SK-N-SH (cell line): ENCODE data around the gene PELI3. TPM values are rescaled to one million over a fixed set of nuclear protein-coding genes. Genes with fewer than 3 reads are reported as not detected.

Experiments
- CTCF ChIA-PET: fragments of 300-600, 350-600 bp; formaldehyde crosslinking; extraction: SDS; loops from one replicate; lab custom pipeline; 2021; lab: Yijun Ruan, JAX
- POLR2A ChIA-PET: fragments of 350-600 bp; sonication (Branson Sonifier 250); formaldehyde crosslinking; extraction: SDS; loops from one replicate; lab custom pipeline; 2020; ENCODE audit warnings: antibody characterized with exemption, inconsistent platforms; lab: Yijun Ruan, JAX
- DNase-seq: peaks from one replicate; pipeline ENCODE4 v3.0.0; 2012
- H2AFZ ChIP-seq: fragments of 200-600 bp; sonication (generic); 2 replicates; pipeline ENCODE4 v1.8.1; 2016; ENCODE audit warnings: antibody characterized with exemption, mild to moderate bottlenecking, low read depth
- H3F3A ChIP-seq: fragments of 200-600 bp; sonication (generic); replicated peaks from 2 replicates; pipeline ENCODE3; 2016; ENCODE audit warnings: antibody characterized with exemption, mild to moderate bottlenecking; ENCODE audit not compliant: insufficient read depth
- H3K27ac ChIP-seq, 2 experiments: fragments of 200-500 bp in 1 of 2; fragments of 200-600 bp in 1 of 2; sonication (Bioruptor generic) in 1 of 2; sonication (generic), shearing (Covaris generic) in 1 of 2; 2 replicates each; pipeline versions ENCODE4 v1.5.1 to v1.6.1; 2014 to 2016; ENCODE audit warnings: low read depth in 2 of 2, inconsistent platforms in 1 of 2, low read length in 1 of 2, mild to moderate bottlenecking in 1 of 2, mixed read lengths in 1 of 2
- H3K27me3 ChIP-seq: fragments of 200-600 bp; sonication (generic), shearing (Covaris generic); 2 replicates; pipeline ENCODE4 v1.6.1; 2016; ENCODE audit warnings: mixed run types; ENCODE audit not compliant: insufficient read depth
- H3K36me3 ChIP-seq, 2 experiments: fragments of 200-500 bp in 1 of 2; fragments of 200-600 bp in 1 of 2; sonication (Bioruptor generic) in 1 of 2; sonication (generic) in 1 of 2; replicated peaks in 1 of 2; 2 replicates each; pipeline versions ENCODE3 to v1.5.1; 2014 to 2016; ENCODE audit warnings: low read length in 1 of 2, mild to moderate bottlenecking in 1 of 2; ENCODE audit not compliant: insufficient read depth in 2 of 2, control insufficient read depth in 1 of 2
- H3K4me1 ChIP-seq, 2 experiments: fragments of 200-500 bp in 1 of 2; fragments of 200-600 bp in 1 of 2; sonication (Bioruptor generic) in 1 of 2; sonication (generic), shearing (Covaris generic) in 1 of 2; 2 replicates each; pipeline versions ENCODE4 v1.5.1 to v1.6.1; 2014 to 2016; ENCODE audit warnings: low read depth in 1 of 2, low read length in 1 of 2, mixed run types in 1 of 2; ENCODE audit not compliant: insufficient read depth in 2 of 2, control insufficient read depth in 1 of 2
- H3K4me2 ChIP-seq: fragments of 200-600 bp; sonication (generic), shearing (Covaris generic); 2 replicates; pipeline ENCODE4 v1.6.1; 2017; ENCODE audit warnings: mixed run types
- H3K4me3 ChIP-seq, 2 experiments: fragments of 200-500 bp in 1 of 2; fragments of 200-600 bp in 1 of 2; sonication (Bioruptor generic) in 1 of 2; sonication (generic), shearing (Covaris generic) in 1 of 2; 2 replicates each; pipeline versions ENCODE4 v1.5.1 to v1.8.1; 2014 to 2016; ENCODE audit warnings: low read depth in 2 of 2, inconsistent platforms in 1 of 2, low read length in 1 of 2, mild to moderate bottlenecking in 1 of 2, mixed read lengths in 1 of 2, moderate library complexity in 1 of 2
- H3K79me2 ChIP-seq: fragments of 200-600 bp; sonication (generic); 2 replicates; pipeline ENCODE4 v1.8.1; 2017; ENCODE audit warnings: mild to moderate bottlenecking; ENCODE audit not compliant: insufficient read depth
- H3K9ac ChIP-seq: fragments of 200-600 bp; sonication (generic); 2 replicates; pipeline ENCODE4 v1.6.1; 2017; ENCODE audit warnings: mixed run types
- H3K9me2 ChIP-seq: fragments of 200-600 bp; sonication (generic); 2 replicates; pipeline ENCODE4 v1.6.1; 2017; ENCODE audit warnings: mixed run types
- H3K9me3 ChIP-seq: fragments of 200-600 bp; sonication (generic); 2 replicates; pipeline ENCODE4 v1.6.1; 2017; ENCODE audit warnings: mixed run types, mild to moderate bottlenecking, moderate library complexity
- H4K20me1 ChIP-seq: fragments of 200-600 bp; sonication (generic); 2 replicates; pipeline ENCODE4 v1.6.1; 2017; ENCODE audit warnings: mild to moderate bottlenecking, mixed run types; ENCODE audit not compliant: insufficient read depth
- CTCF ChIP-seq: fragments of 200-600 bp; sonication (generic); IDR thresholded peaks from 2 replicates; pipeline ENCODE4 v1.6.1; 2017; ENCODE audit warnings: antibody characterized with exemption, mild to moderate bottlenecking, moderate library complexity
- EP300 ChIP-seq, 2 experiments: IDR thresholded peaks; 2 replicates each; pipeline versions ENCODE4 v1.4.0 to v1.6.1; 2012; ENCODE audit warnings: borderline replicate concordance in 1 of 2, low read depth in 1 of 2, low read length in 1 of 2
- FOSL2 ChIP-seq: IDR thresholded peaks from 2 replicates; pipeline ENCODE4 v1.4.0; 2012; ENCODE audit warnings: low read depth, mild to moderate bottlenecking, moderate library complexity, borderline replicate concordance
- GABPA ChIP-seq: IDR thresholded peaks from 2 replicates; pipeline ENCODE4 v1.4.0; 2012; ENCODE audit warnings: low read depth, mild to moderate bottlenecking
- GATA2 ChIP-seq: sonication (generic); formaldehyde crosslinking; IDR thresholded peaks from 2 replicates; pipeline ENCODE4 v1.5.0; 2020; ENCODE audit warnings: mild to moderate bottlenecking, missing genetic modification reagents
- IRF3 ChIP-seq: fragments of 150-350 bp; IDR thresholded peaks from 2 replicates; pipeline ENCODE4 v1.6.1; 2016; ENCODE audit warnings: mild to moderate bottlenecking, low read depth, low read length
- JUND ChIP-seq: IDR thresholded peaks from 2 replicates; pipeline ENCODE4 v1.4.0; 2012
- MEF2A ChIP-seq: IDR thresholded peaks from 2 replicates; pipeline ENCODE4 v1.4.0; 2012; ENCODE audit warnings: low read depth, borderline replicate concordance
- MXI1 ChIP-seq: IDR thresholded peaks from 2 replicates; pipeline ENCODE4 v1.6.1; 2012; ENCODE audit warnings: mild to moderate bottlenecking, low read depth, low read length, improper control_type of control experiment
- NRF1 ChIP-seq: IDR thresholded peaks from 2 replicates; pipeline ENCODE4 v1.6.1; 2012; ENCODE audit warnings: low read depth, mild to moderate bottlenecking, low read length
- RAD21 ChIP-seq: IDR thresholded peaks from 2 replicates; pipeline ENCODE4 v1.6.1; 2012; ENCODE audit warnings: mild to moderate bottlenecking, low read length
- RFX5 ChIP-seq: IDR thresholded peaks from 2 replicates; pipeline ENCODE4 v1.6.1; 2012; ENCODE audit warnings: mild to moderate bottlenecking, improper control_type of control experiment, low read length
- SIN3A ChIP-seq: IDR thresholded peaks from 2 replicates; pipeline ENCODE4 v1.6.1; 2012; ENCODE audit warnings: low read depth, mild to moderate bottlenecking, low read length, moderate library complexity, borderline replicate concordance
- SMC3 ChIP-seq: IDR thresholded peaks from 2 replicates; pipeline ENCODE4 v1.6.1; 2012; ENCODE audit warnings: low read depth, low read length, improper control_type of control experiment
- TAF1 ChIP-seq: IDR thresholded peaks from 2 replicates; pipeline ENCODE4 v1.6.1; 2012; ENCODE audit warnings: low read depth, mild to moderate bottlenecking, low read length, moderate library complexity, borderline replicate concordance
- TCF12 ChIP-seq: IDR thresholded peaks from 2 replicates; pipeline ENCODE4 v1.4.0; 2012
- TEAD4 ChIP-seq: IDR thresholded peaks from 2 replicates; pipeline ENCODE4 v1.4.0; 2012; ENCODE audit warnings: mild to moderate bottlenecking, borderline replicate concordance; ENCODE audit not compliant: insufficient read depth
- USF1 ChIP-seq: IDR thresholded peaks from 2 replicates; pipeline ENCODE4 v1.4.0; 2012; ENCODE audit warnings: low read depth, borderline replicate concordance
- YY1 ChIP-seq: IDR thresholded peaks from 2 replicates; pipeline ENCODE4 v1.4.0; 2012; ENCODE audit warnings: low read depth, mild to moderate bottlenecking
- WGBS: methylation state at CpG from one replicate; pipeline ENCODE4 v1.1.6; 2017; ENCODE audit warnings: low lambda C conversion rate; 5-methylcytosine and 5-hydroxymethylcytosine counted together
- polyA plus RNA-seq, 3 experiments: library from polyadenylated mRNA; depleted of rRNA; stranded (reverse); fragments of >200 nt; gene quantifications; 2 replicates each; pipeline ENCODE4 v1.2.3, GENCODE V29; 2012
- TF ChIP-seq, protein P1 (sequence below): fragments of 150-350 bp; IDR thresholded peaks from 2 replicates; pipeline ENCODE4 v1.6.1; 2017; ENCODE audit warnings: antibody characterized with exemption, low read length, low read depth, borderline replicate concordance

Gene PELI3
- polyA plus RNA-seq, 1 of the 3 experiments (the other 2 are of a cell fraction): 7.0 TPM

DNA sequence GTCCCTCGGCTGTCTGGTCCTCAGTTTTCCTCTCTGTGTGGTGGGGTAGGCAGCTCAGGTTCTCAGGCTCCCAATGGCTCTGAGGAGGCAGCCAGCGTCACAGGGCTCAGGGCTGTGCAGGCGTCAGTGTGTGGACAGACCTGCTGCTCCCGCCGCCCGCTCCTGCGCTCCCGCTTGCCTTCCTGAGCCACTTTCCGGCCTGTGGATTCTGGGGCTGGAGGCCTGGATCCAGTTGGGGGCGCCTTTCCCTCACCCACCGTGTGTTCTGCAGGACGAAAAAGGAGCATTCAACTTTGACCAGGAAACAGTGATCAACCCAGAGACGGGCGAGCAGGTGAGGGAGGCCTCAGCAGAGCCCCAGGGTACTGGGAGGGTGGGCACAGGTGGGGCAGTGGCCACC is 28.2 kb downstream of the PELI3 start:
- Histone ChIP-seq H3K9ac (no peak overlapping the region), H3K27me3 (no peaks in the 10 kb centered on the region), H2AFZ (no peak overlapping the region), H3K9me2 (no peaks in the 10 kb centered on the region), H3K27ac (no peak overlapping the region), H4K20me1 (no peaks in the 10 kb centered on the region), H3K4me3 (no peak overlapping the region), H3K4me1 (no peaks in the 10 kb centered on the region), H3K4me2 (no peak overlapping the region), H3K9me3 (no peaks in the 10 kb centered on the region), H3K79me2 (no peaks in the 10 kb centered on the region), H3F3A (no peaks in the 10 kb centered on the region), H3K36me3 (peaks cover 0 to 39% of the 10 kb centered on the region in 2 experiments)
- ChIA-PET CTCF (no interaction called here), POLR2A (no interaction called here)
- WGBS: 94% methylated on average over 13 of the region's 14 CpGs
- DNase-seq: no peak
- TF ChIP-seq SIN3A (no peak), TCF12 (no peak), GABPA (no peak)

DNA sequence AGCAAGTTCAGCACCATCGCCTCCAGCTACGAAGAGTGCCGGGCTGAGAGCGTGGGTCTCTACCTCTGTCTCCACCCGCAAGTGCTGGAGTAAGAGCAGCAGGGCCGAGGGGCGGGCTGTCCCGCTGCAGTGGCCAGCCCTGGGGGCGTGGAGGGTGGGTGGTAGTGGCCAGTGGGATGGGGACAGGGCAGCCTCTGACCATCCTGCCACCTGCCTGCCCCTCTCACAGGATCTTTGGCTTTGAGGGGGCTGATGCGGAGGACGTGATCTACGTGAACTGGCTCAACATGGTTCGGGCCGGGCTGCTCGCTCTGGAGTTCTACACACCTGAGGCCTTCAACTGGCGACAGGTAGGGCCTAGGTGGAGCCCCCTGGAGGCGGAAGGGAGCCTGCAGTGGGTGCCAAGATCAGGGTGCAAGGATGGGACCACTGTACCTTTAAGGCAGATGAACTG is 28.7 kb downstream of the PELI3 start:
- no peak overlapping the region for H3K9ac ChIP-seq
- no peak for DNase-seq
- no peaks in the 10 kb centered on the region for H3K79me2 ChIP-seq
- no peak overlapping the region for H3K4me2 ChIP-seq
- TF ChIP-seq, protein P1, sequence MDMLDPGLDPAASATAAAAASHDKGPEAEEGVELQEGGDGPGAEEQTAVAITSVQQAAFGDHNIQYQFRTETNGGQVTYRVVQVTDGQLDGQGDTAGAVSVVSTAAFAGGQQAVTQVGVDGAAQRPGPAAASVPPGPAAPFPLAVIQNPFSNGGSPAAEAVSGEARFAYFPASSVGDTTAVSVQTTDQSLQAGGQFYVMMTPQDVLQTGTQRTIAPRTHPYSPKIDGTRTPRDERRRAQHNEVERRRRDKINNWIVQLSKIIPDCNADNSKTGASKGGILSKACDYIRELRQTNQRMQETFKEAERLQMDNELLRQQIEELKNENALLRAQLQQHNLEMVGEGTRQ: no peak
- TF ChIP-seq RAD21: no peak
- peak; percentile 18; the same call in 1 of the 2 replicates for TF ChIP-seq CTCF
- no peaks in the 10 kb centered on the region for H3K4me1 ChIP-seq
- H3K27me3 ChIP-seq: no peaks in the 10 kb centered on the region
- ChIA-PET POLR2A (no interaction called here), CTCF (no interaction called here)
- no peaks in the 10 kb centered on the region for H3K9me2 ChIP-seq
- no peaks in the 10 kb centered on the region for H3F3A ChIP-seq
- H2AFZ ChIP-seq: no peak overlapping the region
- WGBS: 95% methylated on average over 11 of the region's 17 CpGs
- no peaks in the 10 kb centered on the region for H4K20me1 ChIP-seq
- H3K27ac ChIP-seq: no peak overlapping the region
- no peaks in the 10 kb centered on the region for H3K9me3 ChIP-seq
- no peak overlapping the region for H3K4me3 ChIP-seq
- peaks cover 0 to 39% of the 10 kb centered on the region in 2 experiments for H3K36me3 ChIP-seq

- POLR2A ChIA-PET: no interaction called here
- no peak overlapping the region for H3K27ac ChIP-seq
- no peak overlapping the region for H3K9ac ChIP-seq
- no peaks in the 10 kb centered on the region for H3K9me3 ChIP-seq
- WGBS: 92% methylated on average over 11 of the region's 16 CpGs
- H3F3A ChIP-seq: no peaks in the 10 kb centered on the region
- CTCF ChIA-PET: no interaction called here
- H3K27me3 ChIP-seq: no peaks in the 10 kb centered on the region
- H3K79me2 ChIP-seq: no peaks in the 10 kb centered on the region
- H3K4me1 ChIP-seq: no peaks in the 10 kb centered on the region
- no peaks in the 10 kb centered on the region for H3K9me2 ChIP-seq
- no peak overlapping the region for H3K4me3 ChIP-seq
- H3K4me2 ChIP-seq: no peak overlapping the region
- no peaks in the 10 kb centered on the region for H4K20me1 ChIP-seq
- H2AFZ ChIP-seq: no peak overlapping the region
- DNase-seq: no peak
- peaks cover 4 to 30% of the 10 kb centered on the region in 2 experiments for H3K36me3 ChIP-seq
- TF ChIP-seq GATA2 (CRISPR knock-in tag): no peak
- TF ChIP-seq EP300 (IDR thresholded peaks at IDR 0.05; ENCODE audit: borderline replicate concordance in 1 of 2, low read depth in 1 of 2, low read length in 1 of 2): no peak
- TF ChIP-seq JUND: no peak
- no peak for TF ChIP-seq TCF12
- TF ChIP-seq TAF1: no peak
- no peak for TF ChIP-seq IRF3
- no peak for TF ChIP-seq USF1
- no peak for TF ChIP-seq MEF2A
- no peak for TF ChIP-seq NRF1
- no peak for TF ChIP-seq TEAD4
- no peak for TF ChIP-seq FOSL2
- no peak for TF ChIP-seq SMC3
- TF ChIP-seq YY1: no peak
- no peak for TF ChIP-seq RFX5
- no peak for TF ChIP-seq MXI1
- no peak for TF ChIP-seq RAD21
These were observed 30.5 kb downstream of the PELI3 start for GRCh38 chr11:66497206-66497605.
